Karpas-422 (cell line): ENCODE results near the gene DENND5A. TPM values are rescaled to one million over a fixed set of nuclear protein-coding genes. Genes with fewer than 3 reads are reported as not detected.

Source experiments
- DNase-seq: peaks from one replicate; pipeline ENCODE4 v3.0.0-alpha.2; 2015
- H2AFZ ChIP-seq: fragments of 200-600 bp; sonication (generic); 2 replicates; pipeline ENCODE4 v1.6.1; 2014; ENCODE audit warnings: antibody characterized with exemption, low read length, mixed read lengths
- H3K27ac ChIP-seq: fragments of 200-600 bp; sonication (generic); 2 replicates; pipeline ENCODE4 v1.5.1; 2014; ENCODE audit warnings: mild to moderate bottlenecking, low read length, moderate library complexity
- H3K27me3 ChIP-seq: fragments of 200-600 bp; sonication (generic); 2 replicates; pipeline ENCODE4 v1.6.1; 2014; ENCODE audit warnings: low read length, mixed read lengths
- H3K36me3 ChIP-seq: fragments of 200-600 bp; sonication (generic); 2 replicates; pipeline ENCODE4 v1.6.1; 2014; ENCODE audit warnings: low read length, mixed read lengths; ENCODE audit not compliant: insufficient read depth
- H3K4me1 ChIP-seq: fragments of 200-600 bp; sonication (generic); 2 replicates; pipeline ENCODE4 v1.6.1; 2014; ENCODE audit warnings: mild to moderate bottlenecking, low read length, mixed read lengths
- H3K4me2 ChIP-seq: fragments of 200-600 bp; sonication (generic); 2 replicates; pipeline ENCODE4 v1.6.1; 2014; ENCODE audit warnings: low read length, low read depth, mild to moderate bottlenecking; ENCODE audit not compliant: poor library complexity, severe bottlenecking
- H3K4me3 ChIP-seq: fragments of 200-600 bp; sonication (generic); 2 replicates; pipeline ENCODE4 v1.5.1; 2014; ENCODE audit warnings: mild to moderate bottlenecking, antibody characterized with exemption, low read length, mixed read lengths
- H3K79me2 ChIP-seq: fragments of 200-600 bp; sonication (generic); 2 replicates; pipeline ENCODE4 v1.6.1; 2014; ENCODE audit warnings: mild to moderate bottlenecking, low read length, mixed read lengths
- H3K9ac ChIP-seq: fragments of 200-600 bp; sonication (generic); 2 replicates; pipeline ENCODE4 v1.6.0; 2014; ENCODE audit warnings: low read length
- H3K9me2 ChIP-seq: fragments of 200-600 bp; sonication (generic), shearing (Covaris generic); replicated peaks from 2 replicates; pipeline ENCODE4 v1.6.0; 2014; ENCODE audit warnings: mild to moderate bottlenecking, low read length, moderate library complexity; ENCODE audit not compliant: insufficient read depth
- H3K9me3 ChIP-seq: fragments of 300-700, 200-600 bp; sonication (generic); 2 replicates; pipeline ENCODE4 v1.6.1; 2014; ENCODE audit warnings: low read length, mixed read lengths
- H4K20me1 ChIP-seq: fragments of 200-600 bp; sonication (generic); 2 replicates; pipeline ENCODE4 v1.6.1; 2014; ENCODE audit warnings: mild to moderate bottlenecking, antibody characterized with exemption, low read length, low read depth; ENCODE audit not compliant: insufficient read depth
- total RNA-seq: library from RNA; depleted of rRNA; stranded (reverse); fragments of >200 nt; shearing (Covaris generic); gene quantifications from 2 replicates; pipeline ENCODE4 v1.2.3, GENCODE V29; 2014; ENCODE audit warnings: low replicate concordance

The DENND5A gene
- total RNA-seq, 1 experiment from 2014 or later, result 57.3 TPM

DNA sequence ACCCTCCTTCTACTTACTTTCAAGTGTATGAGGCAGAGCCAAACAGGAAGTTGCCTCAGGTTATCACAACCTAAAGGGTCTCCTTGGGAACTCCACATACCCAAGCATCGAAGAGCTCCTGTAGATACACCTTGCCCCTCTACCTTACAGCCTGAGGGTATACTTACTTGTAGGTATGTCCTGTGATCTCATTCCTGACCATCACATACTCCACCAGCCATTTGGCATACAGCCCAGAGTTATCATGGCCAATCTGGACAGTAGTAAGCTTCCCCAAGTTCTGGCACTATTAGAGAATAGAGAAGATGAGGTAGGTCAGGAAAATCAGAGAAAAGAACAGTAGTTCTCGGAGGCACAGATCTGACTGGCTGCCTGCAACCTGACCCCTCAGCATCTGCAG, 120.3 kb downstream of the DENND5A start:
- Histone ChIP-seq H3K4me1 (peaks cover 11% of the 10 kb centered on the region), H3K27me3 (no peaks in the 10 kb centered on the region), H3K9me3 (no peaks in the 10 kb centered on the region), H4K20me1 (no peaks in the 10 kb centered on the region), H3K27ac (no peak overlapping the region), H3K9ac (no peak overlapping the region), H2AFZ (no peak overlapping the region), H3K9me2 (no peaks in the 10 kb centered on the region), H3K36me3 (no peaks in the 10 kb centered on the region), H3K4me3 (no peak overlapping the region), H3K79me2 (no peaks in the 10 kb centered on the region), H3K4me2 (no peak overlapping the region)
- DNase-seq, result no peak

DNA sequence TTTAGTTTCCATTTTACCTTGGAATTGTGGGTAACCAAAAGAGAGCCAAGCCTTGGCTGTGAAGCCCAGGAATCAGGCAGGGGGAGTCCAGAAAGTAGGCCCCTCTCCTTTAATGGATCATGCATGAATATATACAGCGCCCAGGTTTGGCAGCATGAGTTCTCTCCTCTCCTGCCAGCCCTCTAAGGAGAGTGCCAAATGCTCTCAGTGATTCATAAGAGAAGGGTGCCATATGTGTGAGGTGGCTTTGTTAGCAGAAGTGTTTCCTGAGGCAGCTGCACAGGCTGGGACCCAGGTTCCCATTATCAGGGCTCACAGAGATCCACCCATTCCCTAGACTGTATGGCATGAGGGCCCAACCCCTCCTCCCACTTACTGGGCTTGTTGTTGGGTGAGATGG, 121.4 kb downstream of the DENND5A start:
- Histone ChIP-seq H3K36me3 (no peaks in the 10 kb centered on the region), H4K20me1 (no peaks in the 10 kb centered on the region), H3K79me2 (no peaks in the 10 kb centered on the region), H3K9me3 (no peaks in the 10 kb centered on the region), H3K27me3 (no peaks in the 10 kb centered on the region), H3K4me1 (peaks cover 9% of the 10 kb centered on the region), H3K9me2 (no peaks in the 10 kb centered on the region), H2AFZ (no peak overlapping the region), H3K9ac (no peak overlapping the region), H3K4me2 (no peak overlapping the region), H3K27ac (no peak overlapping the region), H3K4me3 (no peak overlapping the region)
- DNase-seq, result no peak

DNA sequence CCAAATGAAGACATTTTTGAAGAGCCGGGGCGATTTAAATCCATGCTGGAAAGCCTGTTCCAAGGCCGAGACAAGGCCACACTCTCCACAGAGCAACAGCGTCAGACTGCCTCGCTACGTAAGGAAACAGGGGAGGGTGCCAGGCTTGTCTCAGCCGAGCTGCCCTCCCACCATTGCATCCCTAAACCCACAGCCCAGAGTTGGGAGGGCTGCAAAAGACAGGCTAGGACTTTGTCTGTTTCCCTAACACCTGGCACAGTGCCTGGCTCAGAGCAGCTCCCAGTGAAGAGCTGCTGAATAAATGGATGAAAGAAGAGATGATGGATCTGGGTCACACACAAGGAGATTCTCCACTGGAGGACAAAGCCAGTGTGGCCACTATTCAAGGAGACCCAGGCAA, 122.4 kb downstream of the DENND5A start:
- Histone ChIP-seq H3K4me3 (no peak overlapping the region), H3K27me3 (no peaks in the 10 kb centered on the region), H3K9me3 (no peaks in the 10 kb centered on the region), H3K9me2 (no peaks in the 10 kb centered on the region), H3K4me1 (no peaks in the 10 kb centered on the region), H3K9ac (no peak overlapping the region), H3K79me2 (no peaks in the 10 kb centered on the region), H3K27ac (no peak overlapping the region), H3K4me2 (no peak overlapping the region), H2AFZ (no peak overlapping the region), H4K20me1 (no peaks in the 10 kb centered on the region), H3K36me3 (no peaks in the 10 kb centered on the region)
- no peak for DNase-seq

DNA sequence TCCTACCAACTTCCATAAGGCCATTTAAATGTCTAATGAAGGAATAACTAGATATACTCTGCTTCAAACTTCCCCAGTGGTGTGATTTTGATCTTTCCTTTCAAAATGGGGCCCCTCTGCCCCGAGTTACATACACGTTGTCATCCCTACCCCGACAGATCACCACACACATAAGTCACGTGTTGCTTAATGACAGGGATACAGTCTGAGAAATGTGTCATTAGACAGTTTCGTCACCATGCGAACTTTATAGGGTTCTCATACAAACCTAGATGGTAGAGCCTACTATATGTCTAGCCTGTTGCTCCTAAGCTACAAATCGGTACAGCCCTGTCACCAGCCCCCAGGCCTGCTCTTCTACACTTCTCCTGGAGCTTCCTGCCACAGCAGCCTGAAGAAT, 124.0 kb downstream of the DENND5A start:
- Histone ChIP-seq H3K9ac (no peak overlapping the region), H3K27ac (no peak overlapping the region), H4K20me1 (no peaks in the 10 kb centered on the region), H3K9me2 (no peaks in the 10 kb centered on the region), H3K79me2 (no peaks in the 10 kb centered on the region), H3K4me3 (no peak overlapping the region), H3K27me3 (no peaks in the 10 kb centered on the region), H2AFZ (no peak overlapping the region), H3K9me3 (no peaks in the 10 kb centered on the region), H3K4me1 (no peaks in the 10 kb centered on the region), H3K4me2 (no peak overlapping the region), H3K36me3 (no peaks in the 10 kb centered on the region)
- no peak for DNase-seq

DNA sequence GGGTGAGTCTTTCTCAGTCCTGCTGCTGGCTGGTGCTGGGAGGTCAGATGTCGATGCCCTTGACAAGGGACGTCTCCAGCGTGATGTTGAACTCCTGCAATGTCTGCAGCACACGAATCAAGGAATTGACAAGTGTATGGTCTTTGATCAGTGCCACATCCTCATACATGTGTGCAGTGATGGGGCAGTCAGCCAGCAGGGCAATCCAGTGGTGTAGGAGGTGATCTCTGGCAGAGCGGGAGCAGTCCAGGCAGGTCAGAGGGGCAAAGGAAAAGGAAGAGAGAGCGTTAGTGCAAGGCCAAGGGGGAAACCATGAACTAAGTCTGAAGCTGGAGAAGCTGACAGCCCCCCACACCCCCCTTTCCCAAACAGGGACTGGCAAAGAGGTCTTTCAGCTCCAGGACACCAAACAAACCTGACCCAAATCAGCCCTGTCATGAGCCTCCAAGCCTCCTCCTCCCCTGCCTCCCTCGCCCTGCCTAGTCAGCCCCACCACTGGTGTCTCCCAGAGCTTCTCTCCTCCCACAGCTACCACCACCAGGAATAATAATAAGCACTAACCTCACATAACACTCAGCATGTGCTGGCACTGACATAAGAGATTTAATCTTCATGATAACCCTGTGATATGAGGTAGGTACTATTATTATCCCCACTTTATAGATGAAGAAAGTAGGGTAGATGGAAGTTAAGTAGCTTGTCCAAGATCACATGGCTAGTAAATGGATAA, 125.4 kb downstream of the DENND5A start:
- Histone ChIP-seq H3K79me2 (no peaks in the 10 kb centered on the region), H4K20me1 (no peaks in the 10 kb centered on the region), H3K36me3 (no peaks in the 10 kb centered on the region), H3K9me2 (no peaks in the 10 kb centered on the region), H3K9ac (no peak overlapping the region), H3K4me2 (no peak overlapping the region), H3K27ac (no peak overlapping the region), H3K4me3 (no peak overlapping the region), H2AFZ (no peak overlapping the region), H3K9me3 (no peaks in the 10 kb centered on the region), H3K27me3 (no peaks in the 10 kb centered on the region), H3K4me1 (no peaks in the 10 kb centered on the region)
- DNase-seq, result no peak

DNA sequence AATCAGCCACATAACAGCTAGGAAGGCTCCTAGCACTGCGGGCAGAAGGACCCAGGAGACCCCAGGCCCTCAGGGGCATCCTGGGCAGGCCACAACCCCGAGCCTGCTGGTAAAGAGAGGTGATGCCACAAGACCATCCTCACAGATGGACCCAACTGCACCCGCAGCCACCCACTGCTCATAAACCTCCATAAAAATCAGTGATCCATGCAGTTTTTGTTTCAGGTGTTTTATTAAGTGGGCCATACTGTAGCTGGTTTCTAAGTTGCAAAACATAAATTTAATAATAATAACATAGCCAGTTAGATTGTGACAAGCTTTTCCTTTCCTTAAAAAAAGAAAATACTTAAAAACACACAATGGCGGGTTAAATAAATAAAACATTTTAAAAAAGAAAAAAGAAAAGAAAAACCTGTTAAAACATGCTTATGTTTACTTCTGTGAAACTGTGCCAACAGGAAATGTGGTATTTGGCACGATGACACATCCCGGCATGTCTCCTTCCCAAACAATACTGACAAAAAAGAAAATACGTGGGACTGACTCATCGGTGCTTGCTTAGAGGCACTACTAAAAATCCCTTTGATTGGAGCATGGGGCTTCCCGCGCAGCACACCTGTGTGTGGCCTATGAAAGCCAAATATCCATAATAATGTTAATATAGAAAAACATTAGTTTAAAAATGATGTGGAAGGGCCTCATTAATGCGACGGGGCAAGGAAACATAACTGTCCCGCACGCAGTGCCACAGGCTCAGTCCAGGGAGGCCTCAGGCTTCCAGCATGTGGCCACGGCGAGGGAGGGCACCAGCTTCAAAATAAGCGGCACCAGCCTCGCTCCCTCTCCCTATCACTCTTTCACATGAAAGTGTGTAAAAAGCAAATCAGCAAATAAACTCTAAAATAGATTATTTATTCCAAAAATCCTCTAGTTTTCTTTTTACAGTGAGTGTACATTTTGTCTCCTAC, 126.3 kb downstream of the DENND5A start:
- Histone ChIP-seq H3K4me1 (no peaks in the 10 kb centered on the region), H3K4me2 (no peak overlapping the region), H3K27me3 (no peaks in the 10 kb centered on the region), H3K9me3 (no peaks in the 10 kb centered on the region), H2AFZ (no peak overlapping the region), H3K36me3 (no peaks in the 10 kb centered on the region), H3K9ac (no peak overlapping the region), H3K9me2 (no peaks in the 10 kb centered on the region), H4K20me1 (no peaks in the 10 kb centered on the region), H3K27ac (no peak overlapping the region), H3K79me2 (no peaks in the 10 kb centered on the region), H3K4me3 (no peak overlapping the region)
- DNase-seq, result no peak

DNA sequence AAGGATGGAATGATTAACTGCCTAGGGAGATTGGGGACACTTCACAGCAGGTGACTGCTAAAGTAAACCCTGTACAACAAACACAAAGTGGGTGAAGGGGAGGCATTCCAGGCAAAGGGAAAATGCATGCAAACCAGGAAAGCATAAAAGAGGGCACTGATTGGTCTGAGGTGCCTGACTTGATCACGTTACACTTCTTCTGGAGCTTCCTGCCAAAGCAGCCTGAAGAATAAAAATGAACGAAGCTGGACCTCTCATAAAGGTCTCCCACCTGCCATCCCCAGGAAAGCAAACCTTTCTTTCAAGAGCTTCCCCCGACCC, 127.1 kb downstream of the DENND5A start:
- no peaks in the 10 kb centered on the region for H3K27me3 ChIP-seq
- H3K4me1 ChIP-seq, result no peaks in the 10 kb centered on the region
- H4K20me1 ChIP-seq, result no peaks in the 10 kb centered on the region
- H3K9me3 ChIP-seq, result no peaks in the 10 kb centered on the region
- DNase-seq, result no peak
- H3K9ac ChIP-seq, result no peak overlapping the region
- H3K36me3 ChIP-seq, result no peaks in the 10 kb centered on the region
- no peak overlapping the region for H3K4me3 ChIP-seq
- no peak overlapping the region for H2AFZ ChIP-seq
- no peak overlapping the region for H3K27ac ChIP-seq
- no peak overlapping the region for H3K4me2 ChIP-seq
- no peaks in the 10 kb centered on the region for H3K9me2 ChIP-seq
- no peaks in the 10 kb centered on the region for H3K79me2 ChIP-seq

DNA sequence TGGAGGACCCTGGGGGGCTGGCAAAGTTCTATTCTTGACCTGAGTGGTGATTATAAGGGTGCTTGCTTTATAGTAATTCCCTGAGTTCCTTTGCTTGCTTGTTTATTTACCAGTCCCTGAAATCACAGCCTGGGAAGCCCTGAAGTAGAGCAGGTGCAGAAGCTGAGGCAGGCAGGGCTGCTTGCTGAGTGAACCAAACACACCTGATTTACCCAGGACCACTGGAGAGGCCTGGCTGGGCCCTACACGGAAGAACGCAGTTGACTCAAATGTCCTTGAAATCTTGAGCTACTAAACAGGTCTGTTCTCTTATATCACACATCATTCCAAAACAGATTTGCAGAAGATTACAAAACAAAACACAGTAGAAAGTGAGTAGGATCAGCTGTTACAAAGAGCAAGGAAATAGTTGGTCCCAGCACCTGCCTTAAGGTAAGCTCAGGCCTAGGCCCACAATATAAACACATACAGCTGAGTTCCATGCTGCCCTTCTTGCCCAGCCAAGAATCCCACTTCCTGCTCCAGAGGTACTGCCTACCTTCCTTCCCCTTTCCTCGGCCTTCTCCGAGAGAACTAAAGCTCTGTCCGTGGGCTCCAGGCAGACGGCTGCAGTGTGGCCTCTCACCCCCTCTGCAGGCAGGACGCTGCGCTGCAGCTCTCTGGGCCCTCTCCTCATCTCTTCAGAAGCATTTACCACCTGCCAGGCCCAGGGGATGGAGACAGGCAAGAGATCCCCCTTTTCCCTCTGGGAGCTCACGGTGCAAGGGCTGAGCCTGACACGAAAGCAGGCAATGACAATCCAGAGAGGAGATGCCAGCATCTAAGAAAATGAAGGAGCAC, 127.6 kb downstream of the DENND5A start:
- H3K79me2 ChIP-seq, result no peaks in the 10 kb centered on the region
- H4K20me1 ChIP-seq, result no peaks in the 10 kb centered on the region
- DNase-seq, result peak; percentile 86
- no peak overlapping the region for H3K4me2 ChIP-seq
- no peaks in the 10 kb centered on the region for H3K4me1 ChIP-seq
- no peaks in the 10 kb centered on the region for H3K9me2 ChIP-seq
- H3K9ac ChIP-seq, result no peak overlapping the region
- no peak overlapping the region for H2AFZ ChIP-seq
- no peaks in the 10 kb centered on the region for H3K36me3 ChIP-seq
- no peaks in the 10 kb centered on the region for H3K27me3 ChIP-seq
- no peak overlapping the region for H3K4me3 ChIP-seq
- H3K27ac ChIP-seq, result no peak overlapping the region
- H3K9me3 ChIP-seq, result no peaks in the 10 kb centered on the region
